Measurements from ENCODE around the gene MAPK8IP3. TPM values are rescaled to one million over a fixed set of nuclear protein-coding genes. Genes with fewer than 3 reads are reported as not detected.
A peak's percentile ranks its signal among the peaks of the same experiment; 100 is the strongest.

The MAPK8IP3 gene
- polyA plus RNA-seq, 3 donors: 1.1 to 185 (median 2.1) TPM

GRCh38 chr16:1812732-1813163 is 106.8 kb downstream of the MAPK8IP3 start:
- no peaks in the 10 kb centered on the region for H3K4me1 ChIP-seq (ENCODE audit: control insufficient read depth in 1 of 2, insufficient read depth in 2 of 2, low read length in 2 of 2)
- H3K4me3 ChIP-seq (replicated peaks in 1 of 3; ENCODE audit: low read depth in 2 of 3, low read length in 3 of 3): no peak overlapping the region
- peak in 2 of 3 donors; percentile 16 to 21 for DNase-seq
- H3K36me3 ChIP-seq (replicated peaks in 1 of 2; ENCODE audit: control insufficient read depth in 1 of 2, insufficient read depth in 2 of 2, low read length in 2 of 2): peaks cover 60 to 73% of the 10 kb centered on the region in 2 donors
- Mint-ChIP-seq H3K9me3 (no peaks in the 10 kb centered on the region), H3K27ac (peak overlapping the region in 2 of 7 donors; percentile 17 to 25), H3K27me3 (ENCODE audit: low read depth in 3 of 3) (no peaks in the 10 kb centered on the region), H3K36me3 (peaks cover 57 to 86% of the 10 kb centered on the region in 2 donors), H3K4me3 (no peak overlapping the region), H3K4me1 (no peaks in the 10 kb centered on the region)
- H2AFZ ChIP-seq (ENCODE audit: insufficient read depth, low read depth, low read length, poor library complexity, severe bottlenecking): no peak overlapping the region
- TF ChIP-seq CTCF (IDR thresholded peaks at IDR 0.05): no peak
- WGBS (ENCODE audit: insufficient coverage): 11% methylated on average over 11 of the region's 17 CpGs
- H3K27me3 ChIP-seq (ENCODE audit: control insufficient read depth in 2 of 2, insufficient read depth in 2 of 2, low read length in 2 of 2): no peaks in the 10 kb centered on the region
- no peak overlapping the region for H3K9ac ChIP-seq (ENCODE audit: insufficient read depth, low read length, poor library complexity, severe bottlenecking)
- intact Hi-C loops (cut with micrococcal nuclease): no loop called here
- peaks cover 27% of the 10 kb centered on the region for H4K20me1 ChIP-seq (ENCODE audit: insufficient read depth, low read length)
- no peak overlapping the region for H3K4me2 ChIP-seq (replicated peaks; ENCODE audit: extremely low read depth, low read length, poor library complexity, severe bottlenecking)
- H3K9me3 ChIP-seq (replicated peaks in 1 of 2; ENCODE audit: control insufficient read depth in 1 of 2, insufficient read depth in 1 of 2, low read length in 2 of 2): no peaks in the 10 kb centered on the region
- no peak overlapping the region for H3K27ac ChIP-seq (ENCODE audit: low read depth in 1 of 2, low read length in 2 of 2)
- no peaks in the 10 kb centered on the region for H3K79me2 ChIP-seq (ENCODE audit: insufficient read depth, low read length)

GRCh38 chr16:1815461-1815860 is 109.5 kb downstream of the MAPK8IP3 start:
- no peaks in the 10 kb centered on the region for H3K27me3 Mint-ChIP-seq (ENCODE audit: low read depth in 3 of 3)
- peak overlapping the region in 1 of 7 donors; percentile 36 for H3K27ac Mint-ChIP-seq
- Histone ChIP-seq H3K36me3 (replicated peaks in 1 of 2; ENCODE audit: control insufficient read depth in 1 of 2, insufficient read depth in 2 of 2, low read length in 2 of 2) (peaks cover 63 to 78% of the 10 kb centered on the region in 2 donors), H4K20me1 (ENCODE audit: insufficient read depth, low read length) (peaks cover 35% of the 10 kb centered on the region), H3K9me3 (replicated peaks in 1 of 2; ENCODE audit: control insufficient read depth in 1 of 2, insufficient read depth in 1 of 2, low read length in 2 of 2) (no peaks in the 10 kb centered on the region), H3K4me1 (ENCODE audit: control insufficient read depth in 1 of 2, insufficient read depth in 2 of 2, low read length in 2 of 2) (no peaks in the 10 kb centered on the region), H2AFZ (ENCODE audit: insufficient read depth, low read depth, low read length, poor library complexity, severe bottlenecking) (no peak overlapping the region), H3K27ac (ENCODE audit: low read depth in 1 of 2, low read length in 2 of 2) (no peak overlapping the region), H3K4me2 (replicated peaks; ENCODE audit: extremely low read depth, low read length, poor library complexity, severe bottlenecking) (no peak overlapping the region), H3K9ac (ENCODE audit: insufficient read depth, low read length, poor library complexity, severe bottlenecking) (no peak overlapping the region), H3K4me3 (replicated peaks in 1 of 3; ENCODE audit: low read depth in 2 of 3, low read length in 3 of 3) (no peak overlapping the region), H3K79me2 (ENCODE audit: insufficient read depth, low read length) (no peaks in the 10 kb centered on the region), H3K27me3 (ENCODE audit: control insufficient read depth in 2 of 2, insufficient read depth in 2 of 2, low read length in 2 of 2) (no peaks in the 10 kb centered on the region)
- H3K36me3 Mint-ChIP-seq: peaks cover 51 to 85% of the 10 kb centered on the region in 2 donors
- no peak for TF ChIP-seq CTCF (IDR thresholded peaks at IDR 0.05)
- intact Hi-C loops (cut with micrococcal nuclease): no loop called here
- H3K4me3 Mint-ChIP-seq: no peak overlapping the region
- no peak for DNase-seq
- no peaks in the 10 kb centered on the region for H3K9me3 Mint-ChIP-seq
- 96% methylated on average over 7 of the region's 11 CpGs for WGBS (ENCODE audit: insufficient coverage)
- no peaks in the 10 kb centered on the region for H3K4me1 Mint-ChIP-seq
